ENCODE measurements around the gene FBXO5. TPM values are rescaled to one million over a fixed set of nuclear protein-coding genes. Genes with fewer than 3 reads are reported as not detected.
"Not testable (repeated sequence)": the region's sequence is repeated elsewhere in the genome, so short reads cannot be mapped to it uniquely, and the experiment has no call there.

The FBXO5 gene
- total and polyA plus RNA-seq, 9 donors = 2.9 to 10.4 (median 5.5) TPM

GRCh38 chr6:153000243-153000642, 17.4 kb upstream of the FBXO5 start:
- Histone ChIP-seq H3K27ac (no peak overlapping the region), H3K9me3 (no peaks in the 10 kb centered on the region), H3K4me3 (no peak overlapping the region), H3K36me3 (no peaks in the 10 kb centered on the region), H3K4me1 (ENCODE audit: insufficient read depth) (peaks cover 7% of the 10 kb centered on the region), H3K27me3 (no peaks in the 10 kb centered on the region)
- TF ChIP-seq POLR2A (IDR thresholded peaks at IDR 0.05) (no peak), EP300 (IDR thresholded peaks at IDR 0.05) (no peak), CTCF (IDR thresholded peaks at IDR 0.05) (no peak)
- DNase-seq = no peak
- intact Hi-C loops (cut with DNase I) = no loop called here

GRCh38 chr6:152999538-152999937, 16.7 kb upstream of the FBXO5 start:
- intact Hi-C loops (cut with DNase I); H3K4me1 ChIP-seq (ENCODE audit: insufficient read depth); H3K36me3 ChIP-seq; H3K9me3 ChIP-seq; DNase-seq; H3K27ac ChIP-seq; H3K4me3 ChIP-seq; H3K27me3 ChIP-seq: not testable (repeated sequence)
- 19 to 21% (median 20%) methylated on average over 2 of the region's 2 CpGs for WGBS, 3 donors

- Histone ChIP-seq H3K36me3 (no peaks in the 10 kb centered on the region), H3K4me1 (ENCODE audit: insufficient read depth) (no peaks in the 10 kb centered on the region)
- intact Hi-C loops (cut with DNase I) = no loop called here
These were observed 11.0 kb upstream of the FBXO5 start for GRCh38 chr6:152993847-152994246.

GRCh38 chr6:152993431-152993830, 10.6 kb upstream of the FBXO5 start:
- no peaks in the 10 kb centered on the region for H3K9me3 ChIP-seq
- intact Hi-C loops (cut with DNase I) = no loop called here
- no peak overlapping the region for H3K4me3 ChIP-seq
- no peaks in the 10 kb centered on the region for H3K27me3 ChIP-seq
- H3K4me1 ChIP-seq (ENCODE audit: insufficient read depth) = no peaks in the 10 kb centered on the region
- TF ChIP-seq CTCF (IDR thresholded peaks at IDR 0.05) (no peak), POLR2A (IDR thresholded peaks at IDR 0.05) (no peak), EP300 (IDR thresholded peaks at IDR 0.05) (no peak)
- H3K36me3 ChIP-seq = no peaks in the 10 kb centered on the region
- no peak overlapping the region for H3K27ac ChIP-seq
- no peak for DNase-seq

More at GRCh38 chr6:152993847-152994246, 11.0 kb upstream of the FBXO5 start:
- H3K9me3 ChIP-seq = no peaks in the 10 kb centered on the region
- no peak overlapping the region for H3K27ac ChIP-seq
- DNase-seq = no peak
- no peak for TF ChIP-seq CTCF (IDR thresholded peaks at IDR 0.05)
- TF ChIP-seq POLR2A (IDR thresholded peaks at IDR 0.05) = no peak
- TF ChIP-seq EP300 (IDR thresholded peaks at IDR 0.05) = no peak
- no peaks in the 10 kb centered on the region for H3K27me3 ChIP-seq
- H3K4me3 ChIP-seq = no peak overlapping the region

- Histone ChIP-seq H3K36me3 (no peaks in the 10 kb centered on the region), H3K27ac (no peak overlapping the region), H3K4me1 (ENCODE audit: insufficient read depth) (peaks cover 4% of the 10 kb centered on the region), H3K9me3 (no peaks in the 10 kb centered on the region), H3K27me3 (no peaks in the 10 kb centered on the region), H3K4me3 (no peak overlapping the region)
- no peak for DNase-seq
- intact Hi-C loops (cut with DNase I) = no loop called here
- 83 to 89% (median 84%) methylated on average over 2 of the region's 2 CpGs for WGBS, 3 donors
- TF ChIP-seq CTCF (IDR thresholded peaks at IDR 0.05) = no peak
- no peak for TF ChIP-seq EP300 (IDR thresholded peaks at IDR 0.05)
- TF ChIP-seq POLR2A (IDR thresholded peaks at IDR 0.05) = no peak
These were observed 4.1 kb upstream of the FBXO5 start for GRCh38 chr6:152986978-152987377.

- intact Hi-C loops (cut with DNase I); H3K27ac ChIP-seq: not testable (repeated sequence)
These were observed 2.5 kb upstream of the FBXO5 start for GRCh38 chr6:152985300-152985699.

More at GRCh38 chr6:152985300-152985699, 2.5 kb upstream of the FBXO5 start:
- not testable (repeated sequence) for DNase-seq; H3K36me3 ChIP-seq; H3K27me3 ChIP-seq; H3K4me3 ChIP-seq; H3K9me3 ChIP-seq; H3K4me1 ChIP-seq (ENCODE audit: insufficient read depth)
- WGBS, 3 donors = 88 to 89% (median 89%) methylated on average over 11 of the region's 11 CpGs

All from ovary (tissue), 9 donors.